Fibroblast of mammary gland (primary cell): ENCODE measurements around the gene CACNA2D3.

ENCODE experiments used
- DNase-seq: peaks from one replicate; pipeline ENCODE4 v3.0.0-alpha.2; 2010; ENCODE audit warnings: low read depth
- H3K4me3 ChIP-seq: 2 replicates; pipeline ENCODE4 v1.5.1; 2011; ENCODE audit warnings: low read depth, mild to moderate bottlenecking, low read length, moderate library complexity; ENCODE audit not compliant: control insufficient read depth
- TF ChIP-seq, protein P1 (sequence below): conservative IDR thresholded peaks from 2 replicates; pipeline ENCODE4 v1.5.1; 2011; ENCODE audit warnings: low read depth, low read length, inconsistent platforms; ENCODE audit not compliant: control insufficient read depth, insufficient read depth

The CACNA2D3 gene

DNA sequence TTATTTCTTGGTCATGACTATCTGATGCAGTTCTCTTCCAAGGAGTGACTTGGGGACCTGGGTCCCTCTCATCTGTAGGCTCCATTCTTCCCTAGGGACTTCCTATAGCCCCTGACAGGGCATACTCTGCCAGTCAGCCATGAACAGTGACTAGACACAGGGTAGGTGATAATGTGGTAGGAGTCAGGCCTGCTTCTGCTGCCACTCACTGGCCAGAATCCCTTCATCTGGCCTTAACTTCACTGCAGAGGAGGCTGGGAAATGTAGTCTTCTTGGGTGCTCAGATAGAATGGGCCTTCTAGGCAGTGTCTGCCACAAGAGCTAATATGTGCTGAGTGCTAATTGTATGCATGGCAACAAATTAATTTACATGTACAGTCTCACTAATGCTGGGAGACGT is 84.5 kb downstream of the CACNA2D3 start:
- DNase-seq: no peak
- TF ChIP-seq, protein P1, sequence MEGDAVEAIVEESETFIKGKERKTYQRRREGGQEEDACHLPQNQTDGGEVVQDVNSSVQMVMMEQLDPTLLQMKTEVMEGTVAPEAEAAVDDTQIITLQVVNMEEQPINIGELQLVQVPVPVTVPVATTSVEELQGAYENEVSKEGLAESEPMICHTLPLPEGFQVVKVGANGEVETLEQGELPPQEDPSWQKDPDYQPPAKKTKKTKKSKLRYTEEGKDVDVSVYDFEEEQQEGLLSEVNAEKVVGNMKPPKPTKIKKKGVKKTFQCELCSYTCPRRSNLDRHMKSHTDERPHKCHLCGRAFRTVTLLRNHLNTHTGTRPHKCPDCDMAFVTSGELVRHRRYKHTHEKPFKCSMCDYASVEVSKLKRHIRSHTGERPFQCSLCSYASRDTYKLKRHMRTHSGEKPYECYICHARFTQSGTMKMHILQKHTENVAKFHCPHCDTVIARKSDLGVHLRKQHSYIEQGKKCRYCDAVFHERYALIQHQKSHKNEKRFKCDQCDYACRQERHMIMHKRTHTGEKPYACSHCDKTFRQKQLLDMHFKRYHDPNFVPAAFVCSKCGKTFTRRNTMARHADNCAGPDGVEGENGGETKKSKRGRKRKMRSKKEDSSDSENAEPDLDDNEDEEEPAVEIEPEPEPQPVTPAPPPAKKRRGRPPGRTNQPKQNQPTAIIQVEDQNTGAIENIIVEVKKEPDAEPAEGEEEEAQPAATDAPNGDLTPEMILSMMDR: no peak

DNA sequence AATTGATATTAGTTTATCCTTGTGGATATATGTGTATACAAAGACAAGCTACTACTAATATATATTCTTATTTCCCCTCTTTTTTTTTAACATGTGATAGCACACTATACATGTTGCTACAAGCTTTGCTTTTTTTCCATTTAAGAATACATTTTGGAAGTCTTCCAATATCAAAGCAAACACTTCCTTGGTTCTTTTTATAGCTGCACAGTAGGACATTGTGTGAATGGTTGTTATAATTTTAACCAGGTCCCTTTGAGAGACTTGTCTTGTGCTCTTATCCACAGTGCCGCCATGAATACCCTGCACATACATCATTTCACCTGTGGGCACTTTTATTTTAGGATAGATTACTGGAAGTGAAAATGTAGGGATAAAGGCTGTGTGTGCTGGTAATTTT is 88.7 kb downstream of the CACNA2D3 start:
- no peak overlapping the region for H3K4me3 ChIP-seq
- TF ChIP-seq, protein P1: no peak
- DNase-seq: no peak

More for the DNA sequence above, 84.5 kb downstream of the CACNA2D3 start:
- H3K4me3 ChIP-seq: no peak overlapping the region

DNA sequence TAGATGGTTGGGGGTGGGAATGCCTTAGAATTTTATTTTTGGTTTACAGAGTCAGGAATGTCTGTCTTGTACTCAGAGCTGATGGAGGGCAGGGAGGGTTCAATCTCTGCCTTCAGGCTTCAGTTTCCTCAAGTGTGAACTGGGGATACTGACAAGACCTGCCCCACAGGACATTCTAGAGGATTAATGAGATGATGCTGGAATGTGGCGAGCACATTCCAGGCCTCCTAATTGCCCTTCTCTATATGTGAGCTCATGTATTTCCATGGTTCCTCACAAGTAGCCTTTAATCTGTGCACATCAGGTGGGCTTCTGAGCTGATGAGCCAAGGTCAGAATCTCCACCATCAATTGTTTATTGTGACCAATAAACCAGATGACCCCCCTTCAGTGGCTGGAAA is 90.4 kb downstream of the CACNA2D3 start:
- DNase-seq: no peak
- TF ChIP-seq, protein P1: no peak
- H3K4me3 ChIP-seq: no peak overlapping the region

DNA sequence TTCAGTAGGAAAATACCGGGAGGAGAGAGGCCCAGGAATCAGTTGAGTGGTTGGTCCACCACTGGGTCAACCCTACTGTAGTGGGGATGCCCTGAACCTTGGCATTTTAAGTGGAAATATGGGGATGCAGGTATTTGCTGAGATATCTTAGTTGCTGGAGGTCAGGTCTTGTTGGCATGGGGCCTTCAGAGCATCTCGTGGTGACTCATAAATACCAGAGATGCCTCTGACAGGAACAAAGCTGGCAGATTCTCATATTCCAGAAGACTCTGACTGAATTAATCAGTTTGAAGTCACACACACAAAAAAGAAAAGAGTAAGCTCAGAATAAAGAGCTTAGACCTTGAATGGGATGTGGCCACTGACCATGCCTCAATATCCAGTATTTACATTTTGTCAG is 91.6 kb downstream of the CACNA2D3 start:
- no peak for DNase-seq
- TF ChIP-seq, protein P1: no peak
- H3K4me3 ChIP-seq: no peak overlapping the region

DNA sequence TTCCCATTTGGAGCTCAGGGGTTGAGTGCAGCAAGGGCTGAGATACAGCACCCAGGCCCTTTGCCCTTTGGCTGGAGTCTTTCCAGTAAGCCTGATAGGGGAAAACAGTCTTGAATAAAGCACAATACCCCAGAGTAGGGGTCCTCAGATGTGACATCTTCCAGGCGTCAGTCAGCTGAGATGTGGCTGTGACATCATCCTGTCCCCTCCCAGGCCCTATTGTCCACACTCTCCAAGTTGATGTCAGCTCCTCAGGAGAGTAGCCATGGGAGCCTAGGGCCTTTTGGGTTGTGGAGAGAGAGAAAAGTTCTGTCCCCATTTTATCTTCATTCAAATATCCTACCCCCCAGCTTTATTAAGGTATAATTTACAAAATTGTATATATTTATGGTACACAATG is 92.5 kb downstream of the CACNA2D3 start:
- TF ChIP-seq, protein P1: no peak

DNA sequence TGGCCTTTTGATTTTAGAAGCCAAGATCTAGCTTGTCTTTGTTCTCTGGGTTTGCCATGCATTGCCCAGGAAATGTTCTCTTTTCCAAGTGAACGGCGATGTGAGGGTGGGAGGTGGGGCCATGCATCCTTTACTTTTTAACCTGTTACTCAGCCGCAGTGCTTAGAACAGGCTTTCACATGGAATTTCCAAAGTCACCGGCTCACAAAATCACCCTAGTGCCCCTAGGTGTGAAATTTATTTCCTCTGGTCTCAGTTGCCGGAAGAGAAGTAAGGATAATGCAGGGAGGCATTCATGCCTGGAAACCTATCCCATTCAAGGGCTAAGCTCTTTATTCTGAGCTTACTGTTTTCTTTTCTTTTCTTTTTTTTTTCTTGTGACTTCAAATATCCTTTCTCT is 93.2 kb downstream of the CACNA2D3 start:
- no peak for DNase-seq
- H3K4me3 ChIP-seq: no peak overlapping the region
- TF ChIP-seq, protein P1: no peak

More for the DNA sequence above, 92.5 kb downstream of the CACNA2D3 start:
- H3K4me3 ChIP-seq: no peak overlapping the region
- DNase-seq: no peak

DNA sequence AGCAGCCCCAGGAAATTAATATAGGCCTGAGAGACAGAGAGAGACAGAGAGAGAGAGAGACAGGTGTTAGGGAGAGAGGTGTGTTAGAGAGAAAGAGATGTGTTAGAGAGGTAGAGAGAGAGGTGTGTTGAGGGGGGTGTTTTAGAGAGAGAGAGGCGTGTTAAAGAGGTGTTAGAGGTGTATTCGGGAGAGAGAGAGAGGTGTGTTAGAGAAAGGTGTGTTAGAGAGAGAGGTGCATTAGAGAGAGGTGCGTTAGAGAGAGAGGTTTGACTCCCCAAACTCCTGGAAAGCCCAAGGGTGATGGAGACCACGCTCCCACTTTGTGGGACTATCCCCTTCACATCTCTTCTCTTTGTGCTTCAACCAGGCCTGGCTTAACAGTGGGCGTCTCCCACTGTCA is 95.5 kb downstream of the CACNA2D3 start:
- DNase-seq: no peak
- H3K4me3 ChIP-seq: no peak overlapping the region

More for the DNA sequence above, 95.5 kb downstream of the CACNA2D3 start:
- TF ChIP-seq, protein P1: no peak
